PFSK-1 (cell line): Measurements from ENCODE around the gene YWHAH.

Experiments
- FOXP2 ChIP-seq: optimal IDR thresholded peaks from 2 replicates; pipeline ENCODE3; 2011; ENCODE audit warnings: borderline replicate concordance, control low read depth, inconsistent platforms; ENCODE audit not compliant: insufficient read depth; ENCODE audit errors: extremely low read length, extremely low read depth
- POLR2AphosphoS5 ChIP-seq: IDR thresholded peaks from 2 replicates; pipeline ENCODE4 v1.6.1; 2012; ENCODE audit warnings: low read depth, mild to moderate bottlenecking, control low read depth, low read length, moderate library complexity
- SIN3A ChIP-seq: IDR thresholded peaks from 2 replicates; pipeline ENCODE4 v1.6.1; 2012; ENCODE audit warnings: mild to moderate bottlenecking, low read length, moderate library complexity, borderline replicate concordance; ENCODE audit not compliant: insufficient read depth
- TAF1 ChIP-seq: IDR thresholded peaks from 2 replicates; pipeline ENCODE4 v1.6.1; 2012; ENCODE audit warnings: low read length, control low read depth, borderline replicate concordance; ENCODE audit not compliant: insufficient read depth
- TF ChIP-seq, protein P1 (sequence below), 2 experiments: IDR thresholded peaks; 2 replicates each; pipeline versions ENCODE4 v1.6.1 to v1.8.0; 2011 to 2012; ENCODE audit warnings: low read depth in 2 of 2, low read length in 2 of 2, control low read depth in 1 of 2, inconsistent platforms in 1 of 2, mild to moderate bottlenecking in 1 of 2, moderate library complexity in 1 of 2; ENCODE audit not compliant: insufficient read depth in 1 of 2

Gene YWHAH

GRCh38 chr22:31915586-31915985, 28.7 kb upstream of the YWHAH start:
- TF ChIP-seq SIN3A, result no peak
- no peak for TF ChIP-seq TAF1
- no peak for TF ChIP-seq FOXP2
- no peak for TF ChIP-seq POLR2AphosphoS5
- TF ChIP-seq, protein P1, sequence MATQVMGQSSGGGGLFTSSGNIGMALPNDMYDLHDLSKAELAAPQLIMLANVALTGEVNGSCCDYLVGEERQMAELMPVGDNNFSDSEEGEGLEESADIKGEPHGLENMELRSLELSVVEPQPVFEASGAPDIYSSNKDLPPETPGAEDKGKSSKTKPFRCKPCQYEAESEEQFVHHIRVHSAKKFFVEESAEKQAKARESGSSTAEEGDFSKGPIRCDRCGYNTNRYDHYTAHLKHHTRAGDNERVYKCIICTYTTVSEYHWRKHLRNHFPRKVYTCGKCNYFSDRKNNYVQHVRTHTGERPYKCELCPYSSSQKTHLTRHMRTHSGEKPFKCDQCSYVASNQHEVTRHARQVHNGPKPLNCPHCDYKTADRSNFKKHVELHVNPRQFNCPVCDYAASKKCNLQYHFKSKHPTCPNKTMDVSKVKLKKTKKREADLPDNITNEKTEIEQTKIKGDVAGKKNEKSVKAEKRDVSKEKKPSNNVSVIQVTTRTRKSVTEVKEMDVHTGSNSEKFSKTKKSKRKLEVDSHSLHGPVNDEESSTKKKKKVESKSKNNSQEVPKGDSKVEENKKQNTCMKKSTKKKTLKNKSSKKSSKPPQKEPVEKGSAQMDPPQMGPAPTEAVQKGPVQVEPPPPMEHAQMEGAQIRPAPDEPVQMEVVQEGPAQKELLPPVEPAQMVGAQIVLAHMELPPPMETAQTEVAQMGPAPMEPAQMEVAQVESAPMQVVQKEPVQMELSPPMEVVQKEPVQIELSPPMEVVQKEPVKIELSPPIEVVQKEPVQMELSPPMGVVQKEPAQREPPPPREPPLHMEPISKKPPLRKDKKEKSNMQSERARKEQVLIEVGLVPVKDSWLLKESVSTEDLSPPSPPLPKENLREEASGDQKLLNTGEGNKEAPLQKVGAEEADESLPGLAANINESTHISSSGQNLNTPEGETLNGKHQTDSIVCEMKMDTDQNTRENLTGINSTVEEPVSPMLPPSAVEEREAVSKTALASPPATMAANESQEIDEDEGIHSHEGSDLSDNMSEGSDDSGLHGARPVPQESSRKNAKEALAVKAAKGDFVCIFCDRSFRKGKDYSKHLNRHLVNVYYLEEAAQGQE (IDR thresholded peaks at IDR 0.05; ENCODE audit: insufficient read depth in 1 of 2, low read depth in 2 of 2, low read length in 2 of 2), result no peak

DNA sequence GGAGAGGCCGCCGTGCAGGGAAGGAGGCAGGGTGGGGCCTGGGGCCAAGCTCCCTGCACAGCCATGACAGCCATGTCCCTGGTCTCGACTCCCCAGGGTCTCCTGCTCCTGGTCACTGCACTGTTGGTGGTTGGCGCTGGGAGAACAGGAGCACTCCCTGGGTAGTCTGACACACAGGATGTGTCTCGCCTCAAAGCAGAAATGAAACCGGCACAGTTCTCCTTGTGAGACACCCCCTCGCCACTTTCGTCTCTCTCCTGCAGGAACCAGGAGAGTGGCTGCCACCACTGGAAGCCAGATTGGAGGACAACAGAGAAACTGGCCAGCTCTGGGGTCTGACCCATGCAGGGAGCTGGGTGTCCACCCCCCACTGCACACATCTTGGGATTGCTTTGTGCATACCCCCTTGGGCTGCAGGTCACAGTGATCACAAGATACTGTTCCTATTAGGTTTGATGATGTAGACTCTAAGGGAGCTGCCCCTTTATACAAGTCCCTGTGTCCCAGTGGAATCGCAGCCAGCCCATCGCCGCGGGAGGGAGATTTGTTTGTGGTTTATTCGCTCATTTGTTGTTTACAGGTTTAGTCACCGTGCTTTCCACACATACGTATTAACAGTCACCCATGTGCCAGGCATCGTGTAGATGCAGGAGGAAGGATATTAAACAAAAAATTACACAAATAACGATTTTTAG, 27.0 kb upstream of the YWHAH start:
- no peak for TF ChIP-seq TAF1

GRCh38 chr22:31919730-31920129, 24.6 kb upstream of the YWHAH start:
- TF ChIP-seq, protein P1 (IDR thresholded peaks at IDR 0.05; ENCODE audit: insufficient read depth in 1 of 2, low read depth in 2 of 2, low read length in 2 of 2), result no peak
- no peak for TF ChIP-seq POLR2AphosphoS5

- TF ChIP-seq, protein P1 (IDR thresholded peaks at IDR 0.05; ENCODE audit: insufficient read depth in 1 of 2, low read depth in 2 of 2, low read length in 2 of 2), result no peak
- TF ChIP-seq TAF1, result no peak
- TF ChIP-seq SIN3A, result no peak
- no peak for TF ChIP-seq FOXP2
- no peak for TF ChIP-seq POLR2AphosphoS5
Measured at GRCh38 chr22:31920306-31920705, 24.0 kb upstream of the YWHAH start.

DNA sequence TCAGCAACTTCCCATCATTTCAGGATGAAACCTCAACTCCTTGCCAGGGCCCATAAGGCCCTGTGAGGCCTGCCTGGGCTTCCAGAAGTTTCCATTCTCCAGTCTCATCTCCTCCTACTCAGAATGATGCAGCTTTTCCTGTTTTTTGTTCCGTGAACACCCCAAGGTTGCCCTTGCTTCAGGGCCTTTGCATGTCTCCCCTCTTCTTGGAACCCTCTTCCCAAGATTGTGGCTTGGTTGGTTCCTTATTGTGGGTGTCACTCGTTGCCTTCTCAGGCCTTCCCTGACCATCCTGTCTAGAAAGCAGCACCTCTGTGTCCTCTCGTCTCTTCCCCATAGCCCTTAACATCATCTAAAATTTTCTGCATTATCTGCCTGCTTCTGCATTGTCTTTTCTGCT, 23.2 kb upstream of the YWHAH start:
- TF ChIP-seq SIN3A (no peak), FOXP2 (no peak), TAF1 (no peak), POLR2AphosphoS5 (no peak)
- TF ChIP-seq, protein P1 (IDR thresholded peaks at IDR 0.05; ENCODE audit: insufficient read depth in 1 of 2, low read depth in 2 of 2, low read length in 2 of 2), result no peak
